ENCODE data around the gene MEST. TPM values are rescaled to one million over a fixed set of nuclear protein-coding genes. Genes with fewer than 3 reads are reported as not detected.

MEST gene
- total RNA-seq, 1 experiment from 2014 or later: 112 TPM

GRCh38 chr7:130492523-130493274 lies 814 bp downstream of the MEST start:
- Histone ChIP-seq H3K79me2 (ENCODE audit: insufficient read depth, low read length) (peaks cover 8% of the 10 kb centered on the region; the same call in 1 of the 2 replicates), H3K4me2 (ENCODE audit: insufficient read depth, insufficient read length, low read length) (peak overlapping the region; percentile 62), H2BK5ac (ENCODE audit: insufficient read length, low read length) (no peak overlapping the region), H4K91ac (ENCODE audit: insufficient read length, low read depth, low read length) (no peak overlapping the region), H3K27me3 (ENCODE audit: insufficient read depth, low read length) (no peaks in the 10 kb centered on the region; the same call in 1 of the 2 replicates), H2BK120ac (ENCODE audit: low read depth, low read length, poor library complexity, severe bottlenecking) (peak overlapping the region; percentile 62), H4K8ac (replicated peaks; ENCODE audit: insufficient read length, low read depth, low read length) (no peak overlapping the region), H4K5ac (ENCODE audit: insufficient read length, low read depth, low read length) (no peak overlapping the region), H3K9me3 (ENCODE audit: control insufficient read depth, low read depth, low read length) (no peaks in the 10 kb centered on the region), H2AFZ (ENCODE audit: low read length) (no peak overlapping the region), H2BK15ac (ENCODE audit: low read depth, low read length) (no peak overlapping the region), H3T11ph (ENCODE audit: low read length) (no peak overlapping the region), H3K23me2 (ENCODE audit: insufficient read length, low read depth, low read length, poor library complexity, severe bottlenecking) (peaks cover 27% of the 10 kb centered on the region), H3K79me1 (ENCODE audit: insufficient read depth, low read depth, low read length, poor library complexity, severe bottlenecking) (peaks cover 6% of the 10 kb centered on the region), H2BK20ac (ENCODE audit: low read depth, low read length, poor library complexity, severe bottlenecking) (no peak overlapping the region), H3K4me1 (ENCODE audit: insufficient read depth, low read length) (peaks cover 6% of the 10 kb centered on the region; the same call in 1 of the 2 replicates), H2BK12ac (ENCODE audit: insufficient read length, low read depth, low read length) (no peak overlapping the region), H3K14ac (ENCODE audit: insufficient read depth, low read length) (no peak overlapping the region), H3K18ac (ENCODE audit: insufficient read length, low read depth, low read length) (no peak overlapping the region), H3K27ac (ENCODE audit: insufficient read length, low read depth, low read length) (no peak overlapping the region), H3K23ac (ENCODE audit: insufficient read length, low read depth, low read length) (no peak overlapping the region), H3K9ac (ENCODE audit: extremely low read depth, insufficient read length, low read length) (no peak overlapping the region), H2AK5ac (ENCODE audit: insufficient read length, low read length) (no peak overlapping the region), H4K20me1 (ENCODE audit: control insufficient read depth, insufficient read depth, insufficient read length) (no peaks in the 10 kb centered on the region), H3K56ac (ENCODE audit: insufficient read length, low read depth, low read length) (no peak overlapping the region), H3K4ac (ENCODE audit: low read depth, low read length) (no peak overlapping the region)
- peak overlapping the region; percentile 61 to 81 for H3K4me3 Mint-ChIP-seq
- no peak for DNase-seq
- no CpG with 5 or more reads among the region's 50 CpGs for WGBS (ENCODE audit: extremely low coverage, insufficient read length, low lambda C conversion rate)
- H3K4me1 Mint-ChIP-seq: peaks cover 34 to 51% of the 10 kb centered on the region in 2 experiments
- TF ChIP-seq CTCF (conservative IDR thresholded peaks at IDR 0.05): no peak
- H3K27ac Mint-ChIP-seq: no peak overlapping the region
- peaks cover 47% of the 10 kb centered on the region for H3K27me3 Mint-ChIP-seq (ENCODE audit: low read depth)
- H3K36me3 Mint-ChIP-seq (ENCODE audit: insufficient read depth in 1 of 3, low read depth in 3 of 3): peaks cover 31 to 50% (median 36%) of the 10 kb centered on the region in 3 experiments
- peaks cover 12 to 14% of the 10 kb centered on the region in 2 experiments for H3K9me3 Mint-ChIP-seq
